Left hindlimb (tissue), 1 donor: ENCODE data around the gene ARHGAP26.

Source experiments
- DNase-seq: peaks from one replicate; pipeline ENCODE4 v3.0.0-alpha.2; 2018

Gene ARHGAP26, protein sequence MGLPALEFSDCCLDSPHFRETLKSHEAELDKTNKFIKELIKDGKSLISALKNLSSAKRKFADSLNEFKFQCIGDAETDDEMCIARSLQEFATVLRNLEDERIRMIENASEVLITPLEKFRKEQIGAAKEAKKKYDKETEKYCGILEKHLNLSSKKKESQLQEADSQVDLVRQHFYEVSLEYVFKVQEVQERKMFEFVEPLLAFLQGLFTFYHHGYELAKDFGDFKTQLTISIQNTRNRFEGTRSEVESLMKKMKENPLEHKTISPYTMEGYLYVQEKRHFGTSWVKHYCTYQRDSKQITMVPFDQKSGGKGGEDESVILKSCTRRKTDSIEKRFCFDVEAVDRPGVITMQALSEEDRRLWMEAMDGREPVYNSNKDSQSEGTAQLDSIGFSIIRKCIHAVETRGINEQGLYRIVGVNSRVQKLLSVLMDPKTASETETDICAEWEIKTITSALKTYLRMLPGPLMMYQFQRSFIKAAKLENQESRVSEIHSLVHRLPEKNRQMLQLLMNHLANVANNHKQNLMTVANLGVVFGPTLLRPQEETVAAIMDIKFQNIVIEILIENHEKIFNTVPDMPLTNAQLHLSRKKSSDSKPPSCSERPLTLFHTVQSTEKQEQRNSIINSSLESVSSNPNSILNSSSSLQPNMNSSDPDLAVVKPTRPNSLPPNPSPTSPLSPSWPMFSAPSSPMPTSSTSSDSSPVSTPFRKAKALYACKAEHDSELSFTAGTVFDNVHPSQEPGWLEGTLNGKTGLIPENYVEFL

DNA sequence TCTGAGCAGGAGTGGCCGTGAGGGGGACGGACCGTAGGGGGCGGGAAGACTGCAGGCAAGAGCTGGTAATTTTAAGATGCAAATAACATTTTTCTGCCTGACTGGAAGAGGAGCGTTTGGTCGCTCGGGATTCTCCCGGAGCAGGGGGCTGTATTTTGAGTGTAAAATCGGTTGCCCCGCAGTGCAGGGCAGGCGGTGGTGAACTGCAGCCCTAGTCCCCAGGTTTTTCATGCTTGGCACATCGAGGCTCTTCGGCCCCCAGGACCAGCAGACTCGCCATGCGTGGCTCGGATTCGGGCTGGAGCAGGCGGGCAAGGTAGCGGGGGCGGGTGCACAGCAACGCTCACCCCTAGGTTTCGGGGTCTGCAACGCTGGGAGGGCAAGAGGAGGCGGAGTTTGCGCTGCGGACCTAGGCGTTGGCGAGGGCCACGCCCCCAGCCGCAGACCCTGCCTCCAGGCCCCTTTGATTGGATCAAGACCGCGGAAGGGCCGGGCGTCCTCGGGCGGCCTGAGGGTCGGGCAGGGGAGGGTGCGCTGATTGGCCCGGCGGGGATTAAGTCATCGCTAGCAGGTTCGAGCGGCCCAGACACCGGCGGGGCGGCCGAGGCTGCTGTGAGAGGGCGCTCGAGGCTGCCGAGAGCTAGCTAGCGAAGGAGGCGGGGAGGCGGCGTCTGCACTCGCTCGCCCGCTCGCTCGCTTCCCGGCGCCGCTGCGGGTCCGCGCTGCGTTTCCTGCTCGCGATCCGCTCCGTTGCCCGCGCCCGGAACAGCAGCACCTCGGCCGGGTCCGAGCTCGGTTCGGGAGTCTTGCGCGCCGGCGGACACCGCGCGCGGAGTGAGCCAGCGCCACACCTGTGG lies at the start of gene ARHGAP26:
TSS of gene ARHGAP26 (plus strand) at position 585 of the 857 bp plus-strand sequence. CDS start 385 bp downstream, outside the sequence.
- peak; percentile 98 for DNase-seq

DNA sequence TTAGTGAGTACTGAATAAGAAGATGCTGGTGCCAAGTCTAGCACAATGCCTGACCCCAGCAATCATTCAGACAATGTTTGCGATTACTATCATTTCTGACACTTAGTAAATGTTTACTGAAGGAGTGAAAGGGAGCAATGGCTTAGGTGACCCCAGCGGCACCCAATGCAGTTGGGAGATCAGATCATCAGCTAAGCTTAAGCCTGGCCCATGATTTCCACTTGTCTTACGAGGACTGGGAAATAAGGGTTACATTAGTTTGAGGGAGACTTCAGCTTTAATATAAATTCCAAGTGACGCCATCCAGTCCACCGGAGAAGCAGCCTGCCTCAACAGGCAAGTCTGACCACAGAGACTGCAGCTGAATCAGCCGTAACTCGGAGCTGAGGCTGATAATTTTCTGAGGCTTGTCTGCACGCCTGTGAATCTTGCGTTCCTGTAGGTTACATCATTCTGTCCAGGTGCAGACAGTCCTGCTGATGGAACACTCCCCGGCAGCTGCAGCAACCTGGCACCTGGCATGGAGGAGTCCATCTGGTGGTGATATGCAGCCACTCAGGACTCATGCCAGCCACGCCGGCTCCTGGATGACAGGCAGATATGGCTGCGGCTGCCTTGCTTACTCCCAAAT lies 49.4 kb upstream of the ARHGAP26 start:
- DNase-seq: no peak

DNA sequence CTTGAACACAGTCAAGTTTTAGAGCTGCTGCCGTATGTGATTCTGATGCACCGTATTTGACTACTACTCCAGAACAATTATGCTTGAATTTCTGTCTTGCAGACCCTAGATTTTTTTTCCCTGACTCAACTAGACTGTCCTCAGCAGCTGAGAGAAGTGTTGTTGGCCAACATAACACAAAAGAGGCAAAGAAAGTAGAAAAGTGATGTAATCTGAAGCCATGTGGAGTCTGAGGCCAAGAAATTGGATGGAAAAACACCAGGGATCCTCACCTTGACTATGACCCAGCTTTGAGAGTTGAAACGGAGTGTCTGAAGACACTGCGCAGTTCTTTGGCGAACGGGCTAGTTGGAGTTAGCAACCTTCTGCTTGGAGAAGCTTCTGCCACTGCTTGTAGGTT lies 48.0 kb upstream of the ARHGAP26 start:
- no peak for DNase-seq

DNA sequence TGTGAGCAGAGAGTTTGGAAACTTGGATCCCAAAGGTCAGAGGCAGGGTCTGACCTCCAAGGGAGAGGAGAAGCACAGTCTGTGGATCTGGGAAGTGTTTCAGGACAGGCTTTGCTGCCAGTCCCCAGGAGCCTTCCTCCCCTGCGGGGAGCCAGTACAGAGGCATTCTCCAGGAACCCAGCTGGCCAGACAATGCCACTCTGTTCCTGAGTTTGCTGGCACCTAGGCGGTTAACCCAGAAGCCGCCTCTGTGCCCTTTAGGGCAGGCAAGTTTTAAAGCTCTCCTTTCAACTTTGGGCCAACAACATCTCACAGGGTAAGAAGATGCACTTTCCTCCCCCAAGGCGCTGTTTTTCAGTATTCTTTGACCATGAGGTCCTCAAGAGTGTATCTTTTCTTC lies 47.3 kb upstream of the ARHGAP26 start:
- no peak for DNase-seq

DNA sequence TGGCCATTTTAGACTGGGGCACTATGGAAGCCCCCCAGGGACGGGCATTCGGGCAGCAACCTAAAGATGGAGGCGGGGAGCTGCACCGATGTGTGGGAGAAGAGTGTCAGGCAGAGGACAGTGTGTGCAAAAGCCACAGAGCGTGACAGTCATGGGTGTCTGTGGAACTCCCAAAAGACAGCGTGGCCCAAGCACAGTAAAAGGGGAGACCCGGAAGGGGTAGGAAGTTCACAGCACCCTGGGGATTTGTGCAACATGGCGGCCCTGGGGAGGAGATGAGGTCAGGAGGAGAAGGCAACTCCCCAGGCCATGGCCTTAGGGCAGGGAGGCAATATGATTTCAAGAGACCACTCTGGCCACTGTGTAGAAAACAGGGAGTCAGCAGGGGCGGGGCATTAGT lies 45.4 kb upstream of the ARHGAP26 start:
- DNase-seq: no peak

DNA sequence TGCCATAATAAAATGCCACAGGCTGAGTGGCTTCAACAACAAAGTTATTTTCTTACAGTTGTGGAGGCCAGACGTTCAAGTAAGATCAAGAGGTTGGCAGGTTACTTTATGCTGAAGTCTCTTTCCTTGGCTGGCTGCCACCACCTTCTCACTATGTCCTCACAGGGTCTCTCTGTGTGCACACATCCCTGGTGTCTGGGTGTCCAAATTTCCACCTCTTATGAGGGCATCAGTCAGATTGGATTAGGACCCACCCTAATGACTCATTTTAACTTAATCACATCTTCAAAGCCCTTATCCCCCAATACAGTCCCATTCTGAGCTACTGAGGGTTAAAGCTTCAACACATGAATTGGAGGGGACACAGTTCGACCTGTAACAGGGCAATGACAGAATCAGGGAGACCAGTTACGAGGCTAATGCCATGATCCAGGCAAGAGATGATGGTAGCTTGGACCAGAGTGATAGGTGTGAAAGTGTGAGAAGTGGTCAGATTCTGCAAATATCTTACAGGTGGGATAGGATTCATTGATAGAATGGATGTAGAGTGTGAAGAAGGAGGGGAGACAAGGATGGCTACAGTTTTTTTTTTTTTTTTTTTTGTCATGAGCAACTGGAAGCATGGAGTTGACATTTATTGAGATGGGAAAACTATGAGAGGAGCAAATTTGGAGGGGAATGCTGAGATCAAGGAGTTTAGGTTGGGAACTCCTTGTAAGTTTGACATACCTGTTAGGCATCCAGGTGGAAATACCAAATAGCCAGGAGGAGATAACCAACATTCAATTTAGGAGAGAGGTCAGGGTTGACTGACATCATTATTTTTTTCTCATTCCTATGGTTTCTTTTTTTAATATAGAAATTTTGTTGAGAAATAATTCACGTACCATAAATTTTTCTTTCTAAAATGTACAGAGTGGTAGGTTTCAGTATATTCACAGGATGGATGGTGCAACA lies 44.7 kb upstream of the ARHGAP26 start:
- no peak for DNase-seq

DNA sequence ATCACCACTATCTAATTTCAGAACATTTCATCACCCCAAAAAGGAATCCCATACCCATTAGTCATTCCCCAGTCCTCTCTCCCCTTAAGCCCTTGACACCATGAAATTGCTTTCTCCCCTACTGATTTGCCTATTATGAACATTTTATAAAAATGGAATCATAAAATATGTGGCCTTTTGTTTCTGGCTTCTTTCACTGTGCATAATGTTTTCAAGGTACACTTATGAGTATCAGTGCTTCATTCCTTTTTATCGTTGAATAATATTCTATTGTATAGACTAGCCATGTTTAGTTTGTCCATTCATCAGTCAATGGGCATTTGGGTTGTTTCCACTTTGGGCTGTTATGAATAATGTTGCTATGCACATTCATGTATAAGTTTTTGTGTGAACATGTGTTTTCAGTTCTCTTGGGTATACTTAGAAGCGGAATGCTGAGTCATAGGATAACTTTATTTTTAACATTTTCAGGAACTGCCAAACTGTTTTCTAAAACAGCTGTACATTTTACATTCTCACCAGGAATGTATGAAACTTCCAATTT lies 43.9 kb upstream of the ARHGAP26 start:
- DNase-seq: no peak

DNA sequence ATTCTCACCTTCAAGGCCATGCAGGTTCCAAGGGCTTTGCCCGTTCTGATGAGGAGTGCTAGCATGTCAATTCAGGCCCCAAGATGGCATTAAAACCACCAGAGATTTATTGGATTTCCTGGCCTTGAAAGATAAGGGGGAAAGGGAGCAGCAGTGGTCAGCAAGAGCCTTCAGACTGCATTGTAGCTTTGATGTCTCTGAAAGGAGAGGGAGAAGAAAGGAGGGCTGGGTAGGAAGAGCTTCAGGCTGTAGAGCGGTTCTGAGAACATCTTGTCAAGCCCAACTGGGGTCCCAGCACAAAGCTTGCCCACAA lies 42.5 kb upstream of the ARHGAP26 start:
- DNase-seq: no peak

DNA sequence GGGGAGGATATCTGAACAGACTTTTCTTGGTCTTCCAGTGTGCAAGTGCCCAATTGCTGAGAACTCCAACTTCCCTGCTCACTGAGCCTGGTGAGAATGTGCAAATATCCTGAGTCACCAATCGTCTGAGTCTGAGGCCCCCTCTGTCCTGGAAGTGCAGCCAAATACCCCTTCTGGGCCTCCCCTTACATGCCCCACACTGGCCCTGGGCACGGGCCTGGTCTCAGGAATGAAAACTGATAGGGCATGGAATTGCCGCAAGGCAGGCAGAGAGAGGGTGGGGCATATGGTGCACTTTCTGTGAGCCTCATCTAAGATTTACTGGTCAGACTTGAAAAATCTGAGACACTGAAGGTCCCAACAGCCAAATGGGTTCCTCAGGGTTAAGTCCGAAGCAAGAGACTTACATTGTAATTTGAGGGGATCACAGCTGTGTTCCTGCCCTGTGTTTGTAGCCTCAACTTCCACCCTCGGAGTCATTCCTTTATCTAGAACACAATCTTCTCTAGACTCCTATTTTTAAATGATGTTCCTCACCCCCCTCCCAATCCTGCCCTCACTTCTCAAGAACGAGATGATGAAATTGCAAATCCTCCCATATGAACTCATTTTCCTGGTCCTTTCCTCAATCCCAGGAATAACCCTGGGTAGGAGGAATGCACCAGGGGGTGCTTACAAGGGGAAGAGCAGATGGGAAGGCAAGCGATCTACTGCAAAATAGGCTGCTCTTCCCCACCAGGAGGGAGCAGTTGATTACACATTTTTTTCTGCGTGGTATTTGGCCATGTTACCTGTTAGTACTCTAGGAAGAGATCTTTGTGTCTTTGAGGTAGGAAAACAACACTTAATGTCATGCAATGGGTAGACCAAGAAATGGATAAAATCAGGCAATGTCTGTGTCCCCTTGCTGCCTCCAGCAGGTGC lies 34.6 kb upstream of the ARHGAP26 start:
- DNase-seq: no peak

DNA sequence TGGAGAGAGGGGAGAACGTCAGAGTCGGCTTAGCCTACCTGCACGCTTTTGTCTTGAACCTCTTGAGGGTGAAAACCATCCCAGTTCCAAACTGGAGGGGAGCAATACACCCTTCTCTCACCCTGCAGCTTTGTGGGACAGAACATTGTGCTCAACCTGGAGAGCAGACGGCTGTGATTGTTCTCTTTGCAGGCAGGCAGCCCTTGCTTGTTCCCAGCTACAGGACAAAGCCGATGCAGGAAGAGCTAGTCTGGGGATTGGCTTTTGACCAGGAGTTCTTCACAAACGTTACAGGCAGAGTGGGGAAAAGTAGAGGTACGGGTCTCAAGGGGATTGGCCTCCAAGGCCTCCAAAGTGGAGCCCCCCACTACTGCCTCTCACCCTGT lies 33.9 kb upstream of the ARHGAP26 start:
- no peak for DNase-seq

DNA sequence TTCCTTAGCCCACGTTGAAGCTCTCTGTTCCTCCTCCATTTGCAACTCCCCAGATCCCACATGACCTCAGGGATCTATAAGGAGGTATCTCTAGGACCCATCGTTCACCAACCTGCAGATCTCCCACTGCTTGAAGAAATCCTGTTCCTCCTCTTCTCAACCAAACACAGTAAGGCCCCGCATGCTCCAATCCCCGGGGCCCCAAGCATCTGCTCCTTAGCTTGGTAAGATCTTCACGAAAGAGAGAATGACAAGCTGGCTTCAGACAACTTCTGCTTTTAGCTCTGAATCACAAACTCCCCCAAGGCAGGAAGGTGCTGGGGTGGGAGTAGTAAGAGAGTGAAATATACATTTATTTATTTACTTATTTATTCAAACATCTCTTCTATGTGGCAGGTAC lies 33.0 kb upstream of the ARHGAP26 start:
- no peak for DNase-seq

DNA sequence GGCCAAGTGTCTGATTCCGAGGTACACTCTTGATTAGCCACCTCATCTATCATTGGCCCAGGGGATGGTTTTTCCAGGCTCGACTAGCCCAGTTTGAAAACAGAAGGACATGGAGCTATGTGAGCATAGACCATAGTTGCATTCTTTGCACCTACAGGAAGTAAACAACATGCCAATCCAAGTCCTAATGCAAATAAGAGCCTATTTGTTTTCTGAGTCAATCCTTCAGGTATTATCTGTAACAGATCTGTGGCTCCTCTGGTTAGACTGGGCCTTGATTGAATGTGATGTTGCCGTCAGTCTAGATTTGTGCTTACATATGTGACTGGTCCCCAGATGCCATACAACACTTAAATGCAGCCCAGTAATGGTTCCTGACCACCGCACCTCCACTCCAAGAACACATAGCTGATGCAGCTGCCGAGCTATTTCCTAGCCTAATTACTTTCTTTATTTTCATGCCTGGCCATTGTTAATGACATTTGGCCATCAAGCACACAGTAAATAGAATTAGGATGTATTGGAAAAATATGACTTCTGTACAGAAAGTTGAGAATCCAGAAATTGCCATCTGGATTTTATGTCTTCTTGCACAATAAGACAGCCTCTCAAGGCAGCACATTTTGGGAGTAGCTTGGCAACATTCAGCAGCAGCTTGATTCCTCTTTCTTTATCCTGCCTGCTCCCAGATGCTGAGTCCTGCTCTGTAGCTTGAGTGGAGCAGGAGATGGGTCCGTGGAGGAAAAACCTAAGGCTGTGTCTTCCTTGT lies 29.5 kb upstream of the ARHGAP26 start:
- no peak for DNase-seq

DNA sequence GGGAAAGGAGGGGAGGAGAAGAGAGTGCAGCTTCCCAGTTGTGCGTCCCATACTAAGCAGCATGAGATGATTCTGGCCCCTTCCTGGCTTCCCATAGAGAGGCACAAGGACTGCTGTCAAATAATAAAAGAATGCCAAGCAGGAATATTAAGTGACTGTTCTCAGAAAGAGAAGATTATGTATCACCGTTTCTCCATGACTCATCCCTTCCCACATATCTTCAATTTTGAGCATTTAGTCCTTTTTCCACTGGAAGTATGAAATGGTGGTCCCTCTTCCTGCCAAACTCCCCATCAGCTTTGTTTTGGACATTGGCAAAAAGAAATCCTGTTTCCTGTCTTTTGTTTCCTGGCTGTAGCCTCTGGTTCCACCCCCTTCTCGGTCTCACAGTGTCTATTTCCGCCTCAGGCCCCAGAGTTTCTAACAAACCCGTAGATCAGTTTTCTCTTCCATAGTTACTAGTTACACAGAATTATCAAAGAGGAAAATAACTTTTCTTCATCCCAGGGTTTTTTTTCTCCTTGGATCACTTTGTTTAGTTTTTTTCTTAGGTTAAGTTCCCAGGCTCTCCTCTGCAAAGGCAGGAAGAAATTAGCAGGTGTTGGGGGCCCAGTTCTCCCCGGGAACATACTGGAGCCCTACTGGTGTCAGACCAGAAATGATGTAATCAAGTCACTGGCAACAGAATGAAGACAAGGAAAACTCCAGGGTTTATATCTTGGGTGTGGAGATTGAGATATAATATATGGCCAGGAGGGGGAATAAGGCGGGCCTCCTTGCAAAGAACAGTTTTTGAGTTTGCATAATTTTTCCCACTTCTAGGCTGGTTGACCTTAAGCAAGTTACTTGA lies 26.4 kb upstream of the ARHGAP26 start:
- DNase-seq: peak; percentile 73

DNA sequence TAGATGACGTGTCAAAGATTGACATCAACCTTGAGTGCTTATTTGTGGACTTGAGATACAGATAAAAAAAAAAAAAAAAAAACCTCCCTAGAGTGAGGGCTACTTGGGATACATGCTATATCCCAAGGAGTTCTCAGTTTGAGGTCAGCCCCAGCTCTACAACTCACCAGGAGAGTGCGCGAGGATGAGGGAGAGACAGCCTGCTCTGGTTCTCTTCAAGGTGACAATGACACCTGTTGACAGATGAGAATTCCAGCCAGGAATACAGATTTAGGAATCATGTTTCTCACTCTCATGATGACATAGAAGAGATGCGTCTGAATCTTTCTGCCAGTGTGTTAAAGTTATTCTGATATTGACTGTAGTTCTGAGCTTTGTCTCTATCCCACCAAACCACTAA lies 24.9 kb upstream of the ARHGAP26 start:
- no peak for DNase-seq

DNA sequence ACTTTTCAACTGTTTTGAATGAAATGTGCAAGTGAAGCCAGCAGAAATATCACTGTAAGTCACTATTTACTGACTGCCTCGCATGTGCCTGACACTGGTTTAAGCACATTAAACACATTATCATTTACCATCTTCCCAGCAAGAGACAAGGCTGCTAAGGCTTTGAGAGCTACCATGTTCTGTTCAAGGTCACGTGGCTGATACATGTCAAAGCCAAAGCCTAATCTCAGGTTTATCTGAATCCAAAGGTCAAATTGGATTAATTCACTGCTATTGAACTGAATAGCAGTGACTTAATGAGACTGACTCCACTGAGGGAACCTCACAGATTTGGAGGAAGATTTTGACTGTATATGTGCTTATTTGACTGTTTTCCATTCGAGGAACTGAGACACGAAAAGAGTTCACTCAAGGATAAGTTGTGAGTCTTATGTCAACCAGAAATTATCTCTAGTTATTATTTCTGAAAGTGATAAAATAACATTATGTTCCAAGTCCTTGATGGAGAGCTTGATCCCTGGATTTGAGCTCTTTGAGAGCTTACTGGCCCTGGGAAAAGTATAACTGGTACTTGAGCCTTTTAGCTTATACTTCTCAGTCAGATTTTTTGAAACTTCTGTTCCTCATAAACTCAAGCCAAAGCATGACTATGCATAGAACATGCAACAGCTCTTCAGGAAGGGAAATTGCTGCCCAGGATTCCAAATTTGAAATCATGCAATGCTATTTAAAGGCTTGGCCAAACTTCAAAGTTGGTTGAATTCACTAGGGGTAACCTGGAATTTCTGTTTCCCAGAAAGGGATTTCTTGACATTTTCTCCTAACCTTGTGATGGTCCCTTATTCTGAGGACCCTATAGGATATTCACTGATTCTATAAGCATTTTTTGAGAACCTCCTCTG lies 23.4 kb upstream of the ARHGAP26 start:
- no peak for DNase-seq

DNA sequence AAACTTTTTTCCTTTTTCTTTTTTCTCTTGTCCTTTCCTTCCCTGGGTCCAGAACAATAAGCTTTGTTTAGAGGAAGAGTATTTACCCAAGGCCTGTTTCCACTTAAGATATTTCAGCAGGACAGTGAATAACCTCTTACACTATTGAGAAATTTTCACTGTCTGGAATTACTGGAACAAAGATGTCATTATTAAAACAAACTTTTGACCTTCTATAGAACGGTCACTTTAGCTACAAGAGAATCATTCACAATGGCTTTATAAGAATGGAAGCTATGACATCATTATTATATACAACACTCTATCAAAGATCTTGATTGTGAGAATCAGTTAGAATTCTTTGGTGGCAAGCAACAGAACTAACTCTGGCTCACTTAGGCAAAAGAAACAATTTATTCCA lies 22.0 kb upstream of the ARHGAP26 start:
- DNase-seq: no peak

DNA sequence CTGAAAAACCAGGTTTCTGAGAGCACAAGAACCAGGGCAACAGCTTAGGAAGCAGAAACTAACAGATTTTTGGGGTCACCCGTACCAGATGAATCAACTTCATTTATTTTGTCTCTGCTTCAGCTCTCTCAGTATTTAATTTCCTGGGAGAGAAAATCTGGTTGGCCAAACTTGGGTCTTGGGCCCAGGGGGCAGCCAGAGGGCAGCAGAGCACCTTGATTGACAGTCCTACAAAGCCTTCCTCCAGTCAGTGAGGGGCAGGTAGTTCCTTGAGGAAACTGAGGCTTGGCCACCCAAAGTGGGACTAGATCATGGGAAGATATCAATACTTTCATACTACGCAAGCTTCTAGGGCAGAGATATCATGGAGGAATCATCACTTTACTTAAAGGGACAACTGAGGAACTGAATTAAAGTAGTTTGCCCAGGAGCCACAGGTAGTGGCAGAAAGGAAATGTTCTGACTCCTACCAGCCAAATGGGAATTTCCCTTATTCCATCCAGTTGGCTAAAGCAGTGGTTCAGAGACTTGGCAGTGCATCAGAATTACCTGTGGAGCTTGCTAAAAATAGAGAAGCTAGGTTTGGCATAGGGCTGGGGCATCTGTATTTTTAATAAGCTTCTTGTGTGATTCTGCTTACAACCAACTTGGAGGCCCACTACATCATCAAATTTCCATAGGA lies 21.5 kb upstream of the ARHGAP26 start:
- DNase-seq: no peak
